Hepatocyte (in vitro differentiated cells): ENCODE measurements around the gene KLHL30. TPM values are rescaled to one million over a fixed set of nuclear protein-coding genes. Genes with fewer than 3 reads are reported as not detected.

Experiments used
- DNase-seq: peaks from one replicate; pipeline ENCODE4 v3.0.0-alpha.2; 2016; ENCODE audit warnings: low spot score
- H2AFZ ChIP-seq: fragments of 200-600 bp; sonication (generic); 2 replicates; pipeline ENCODE4 v1.6.0; 2016; ENCODE audit warnings: antibody characterized with exemption, mild to moderate bottlenecking
- H3K27ac ChIP-seq: fragments of 200-600 bp; sonication (generic); 2 replicates; pipeline ENCODE4 v1.5.1; 2016; ENCODE audit warnings: mild to moderate bottlenecking
- H3K27me3 ChIP-seq: fragments of 200-600 bp; sonication (generic); 2 replicates; pipeline ENCODE4 v1.6.1; 2016
- H3K36me3 ChIP-seq: fragments of 200-600 bp; sonication (generic); replicated peaks from 2 replicates; pipeline ENCODE4 v1.5.1; 2016; ENCODE audit warnings: low read depth; ENCODE audit not compliant: insufficient read depth
- H3K4me1 ChIP-seq: fragments of 200-600 bp; sonication (generic); 2 replicates; pipeline ENCODE4 v1.5.1; 2016; ENCODE audit warnings: mild to moderate bottlenecking, moderate library complexity; ENCODE audit not compliant: insufficient read depth
- H3K4me2 ChIP-seq: fragments of 200-600 bp; sonication (generic); 2 replicates; pipeline ENCODE4 v1.6.0; 2016
- H3K4me3 ChIP-seq: fragments of 200-600 bp; sonication (generic); 2 replicates; pipeline ENCODE4 v1.5.1; 2016; ENCODE audit warnings: mild to moderate bottlenecking
- H3K79me2 ChIP-seq: fragments of 200-600 bp; sonication (generic); 2 replicates; pipeline ENCODE4 v1.6.0; 2017; ENCODE audit warnings: mild to moderate bottlenecking
- H3K9me2 ChIP-seq: fragments of 200-600 bp; sonication (generic); replicated peaks from 2 replicates; pipeline ENCODE4 v1.6.0; 2017; ENCODE audit warnings: mild to moderate bottlenecking; ENCODE audit not compliant: insufficient read depth
- H3K9me3 ChIP-seq: fragments of 200-600 bp; sonication (generic); 2 replicates; pipeline ENCODE4 v1.5.1; 2016; ENCODE audit warnings: low read depth, mild to moderate bottlenecking
- H4K20me1 ChIP-seq: fragments of 200-600 bp; sonication (generic); 2 replicates; pipeline ENCODE4 v1.6.0; 2016; ENCODE audit warnings: mild to moderate bottlenecking; ENCODE audit not compliant: insufficient read depth, poor library complexity, severe bottlenecking
- CTCF ChIP-seq: fragments of 200-600 bp; sonication (generic); IDR thresholded peaks from 2 replicates; pipeline ENCODE4 v1.5.1; 2016; ENCODE audit warnings: antibody characterized with exemption, mild to moderate bottlenecking; ENCODE audit not compliant: poor library complexity
- EZH2 ChIP-seq: fragments of 200-600 bp; sonication (generic); IDR thresholded peaks from 2 replicates; pipeline ENCODE4 v1.6.1; 2016; ENCODE audit warnings: antibody characterized with exemption, mild to moderate bottlenecking, borderline replicate concordance
- EZH2phosphoT487 ChIP-seq: fragments of 200-600 bp; sonication (generic); IDR thresholded peaks from one replicate; pipeline ENCODE4 v1.6.1; 2018; ENCODE audit warnings: antibody characterized with exemption, mild to moderate bottlenecking, low read depth, moderate library complexity; ENCODE audit not compliant: unreplicated experiment, severe bottlenecking
- WGBS: methylation state at CpG from one replicate; pipeline ENCODE4 v1.1.6; 2016; ENCODE audit warnings: low lambda C conversion rate; ENCODE audit errors: missing lambda C conversion rate; 5-methylcytosine and 5-hydroxymethylcytosine counted together
- polyA plus RNA-seq: library from polyadenylated mRNA; unstranded; fragments of >200 nt; fragmentation: Nextera tagmentation; extraction: Ambion mirVana; gene quantifications from 2 replicates; pipeline ENCODE4 v1.2.1, GENCODE V29; 2016
- total RNA-seq: library from RNA; depleted of rRNA; stranded (reverse); fragments of >200 nt; gene quantifications from 2 replicates; pipeline ENCODE4 v1.2.3, GENCODE V29; 2014

Gene KLHL30
- total and polyA plus RNA-seq, 2 experiments from 2014 or later, result 0.15 TPM; not detected in 1

DNA sequence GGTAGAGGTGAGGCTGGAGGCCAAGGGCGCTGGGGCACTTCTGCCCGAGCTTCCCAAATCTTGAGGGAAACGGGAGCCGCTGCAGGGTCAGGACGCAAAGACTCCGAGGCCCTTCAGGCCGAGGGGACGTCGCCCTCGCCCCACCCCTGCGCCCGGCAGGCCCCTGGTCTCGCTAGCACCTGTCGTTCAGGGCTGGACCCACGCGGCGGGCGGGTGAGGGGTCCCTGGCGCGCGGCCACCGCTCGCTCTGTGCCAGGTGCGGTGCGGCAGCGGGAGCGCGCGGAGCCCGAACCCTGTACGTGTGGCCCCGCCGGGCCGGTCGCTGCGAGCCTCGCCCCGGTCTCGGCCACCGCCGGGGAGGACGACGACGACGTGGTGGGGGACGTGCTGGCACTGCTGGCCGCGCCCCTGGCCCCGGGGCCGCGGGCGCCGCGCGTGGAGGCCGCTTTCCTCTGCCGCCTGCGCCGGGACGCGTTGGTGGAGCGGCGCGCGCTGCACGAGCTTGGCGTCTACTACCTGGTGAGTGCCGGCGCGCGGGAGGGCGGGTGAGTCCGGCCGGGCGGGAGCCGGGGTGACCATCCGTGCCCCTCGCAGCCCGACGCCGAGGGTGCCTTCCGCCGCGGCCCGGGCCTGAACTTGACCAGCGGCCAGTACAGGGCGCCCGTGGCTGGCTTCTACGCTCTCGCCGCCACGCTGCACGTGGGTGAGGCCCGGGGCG lies 25.2 kb downstream of the KLHL30 start:
- H3K36me3 ChIP-seq, result no peaks in the 10 kb centered on the region
- H3K4me1 ChIP-seq, result peaks cover 4% of the 10 kb centered on the region
- TF ChIP-seq EZH2, result peak; percentile 49
- no peak for TF ChIP-seq CTCF
- WGBS, result 8% methylated on average over 44 of the region's 95 CpGs
- H3K9me3 ChIP-seq, result no peaks in the 10 kb centered on the region
- no peak overlapping the region for H2AFZ ChIP-seq
- H3K27ac ChIP-seq, result no peak overlapping the region
- H3K9me2 ChIP-seq, result no peaks in the 10 kb centered on the region
- peaks cover 37% of the 10 kb centered on the region for H3K27me3 ChIP-seq
- no peaks in the 10 kb centered on the region for H3K79me2 ChIP-seq
- H4K20me1 ChIP-seq, result no peaks in the 10 kb centered on the region
- H3K4me3 ChIP-seq, result no peak overlapping the region
- no peak for DNase-seq
- peak overlapping the region; percentile 74 for H3K4me2 ChIP-seq

GRCh38 chr2:238164906-238165287 lies 26.4 kb downstream of the KLHL30 start:
- H3K9me2 ChIP-seq, result no peaks in the 10 kb centered on the region
- no peak overlapping the region for H3K4me3 ChIP-seq
- H3K36me3 ChIP-seq, result no peaks in the 10 kb centered on the region
- no peak overlapping the region for H3K4me2 ChIP-seq
- no peak for DNase-seq
- 91% methylated on average over 8 of the region's 8 CpGs for WGBS
- H3K9me3 ChIP-seq, result no peaks in the 10 kb centered on the region
- H3K4me1 ChIP-seq, result peaks cover 7% of the 10 kb centered on the region
- H3K27ac ChIP-seq, result no peak overlapping the region
- H2AFZ ChIP-seq, result no peak overlapping the region
- no peaks in the 10 kb centered on the region for H3K79me2 ChIP-seq
- H4K20me1 ChIP-seq, result no peaks in the 10 kb centered on the region
- H3K27me3 ChIP-seq, result peaks cover 29% of the 10 kb centered on the region
- no peak for TF ChIP-seq EZH2
- TF ChIP-seq CTCF, result no peak
- no peak for TF ChIP-seq EZH2phosphoT487

- 88% methylated on average over 12 of the region's 12 CpGs for WGBS
- Histone ChIP-seq H3K4me2 (no peak overlapping the region), H3K4me3 (no peak overlapping the region), H3K27me3 (peaks cover 25% of the 10 kb centered on the region), H3K27ac (no peak overlapping the region), H2AFZ (no peak overlapping the region), H3K9me2 (no peaks in the 10 kb centered on the region), H3K4me1 (peaks cover 11% of the 10 kb centered on the region), H3K9me3 (no peaks in the 10 kb centered on the region), H4K20me1 (no peaks in the 10 kb centered on the region), H3K79me2 (no peaks in the 10 kb centered on the region), H3K36me3 (no peaks in the 10 kb centered on the region)
- no peak for DNase-seq
- TF ChIP-seq EZH2phosphoT487, result no peak
- TF ChIP-seq CTCF, result no peak
- TF ChIP-seq EZH2, result no peak
Measured at GRCh38 chr2:238165288-238165921, 26.9 kb downstream of the KLHL30 start.
